ENCODE measurements around the gene OLFML2A.

Gene OLFML2A

GRCh38 chr9:124860582-124861341 is 83.8 kb downstream of the OLFML2A start:
- DNase-seq (ENCODE audit: low read depth, low spot score) = no peak
- H3K4me3 ChIP-seq (ENCODE audit: low read length) = peak overlapping the region; percentile 81

- H3K4me3 ChIP-seq (ENCODE audit: low read length) = peak within 1 kb of the TSS; percentile 81
- peak; percentile 89 for DNase-seq (ENCODE audit: low read depth, low spot score)
Measured at GRCh38 chr9:124861342-124862229, 84.7 kb downstream of the OLFML2A start, which contains the start of the genes ARPC5L and RPL35. TSS of gene ARPC5L (plus strand) at chr9:124862130. CDS start at chr9:124869291, 7,161 bp downstream. TSS of gene RPL35 (minus strand) at chr9:124861957. CDS start at chr9:124861912, 45 bp downstream.

GRCh38 chr9:124863371-124863871 is 86.5 kb downstream of the OLFML2A start:
- H3K4me3 ChIP-seq (ENCODE audit: low read length) = no peak overlapping the region
- DNase-seq (ENCODE audit: low read depth, low spot score) = no peak
